ENCODE measurements around the gene CLRN2.
"Not testable (repeated sequence)": the region's sequence is repeated elsewhere in the genome, so short reads cannot be mapped to it uniquely, and the experiment has no call there.

Gene CLRN2

GRCh38 chr4:17557880-17558279 is 42.9 kb downstream of the CLRN2 start:
- Histone ChIP-seq H3K4me3 (ENCODE audit: insufficient read depth, low read depth, low read length, poor library complexity, severe bottlenecking) (no peak overlapping the region), H3K27ac (ENCODE audit: insufficient read depth, low read length, poor library complexity, severe bottlenecking) (no peak overlapping the region), H3K27me3 (replicated peaks; ENCODE audit: control insufficient read depth, insufficient read depth, low read length, poor library complexity, severe bottlenecking) (no peaks in the 10 kb centered on the region), H3K9me3 (ENCODE audit: control insufficient read depth, low read length) (no peaks in the 10 kb centered on the region), H3K4me1 (ENCODE audit: control insufficient read depth, insufficient read depth, low read length, poor library complexity, severe bottlenecking) (no peaks in the 10 kb centered on the region), H3K36me3 (ENCODE audit: control insufficient read depth, insufficient read depth, low read length) (no peaks in the 10 kb centered on the region)
- no peak for DNase-seq

GRCh38 chr4:17558941-17559708 is 44.2 kb downstream of the CLRN2 start:
- no peaks in the 10 kb centered on the region for H3K36me3 ChIP-seq (ENCODE audit: control insufficient read depth, insufficient read depth, low read length)
- no peak for DNase-seq

GRCh38 chr4:17559709-17560048 is 44.7 kb downstream of the CLRN2 start:
- Histone ChIP-seq H3K4me1 (ENCODE audit: control insufficient read depth, insufficient read depth, low read length, poor library complexity, severe bottlenecking) (no peaks in the 10 kb centered on the region), H3K27ac (ENCODE audit: insufficient read depth, low read length, poor library complexity, severe bottlenecking) (no peak overlapping the region), H3K4me3 (ENCODE audit: insufficient read depth, low read depth, low read length, poor library complexity, severe bottlenecking) (no peak overlapping the region), H3K9me3 (ENCODE audit: control insufficient read depth, low read length) (no peaks in the 10 kb centered on the region), H3K27me3 (replicated peaks; ENCODE audit: control insufficient read depth, insufficient read depth, low read length, poor library complexity, severe bottlenecking) (no peaks in the 10 kb centered on the region), H3K36me3 (ENCODE audit: control insufficient read depth, insufficient read depth, low read length) (no peaks in the 10 kb centered on the region)
- no peak for DNase-seq

More at GRCh38 chr4:17558941-17559708, 44.2 kb downstream of the CLRN2 start:
- Histone ChIP-seq H3K27me3 (replicated peaks; ENCODE audit: control insufficient read depth, insufficient read depth, low read length, poor library complexity, severe bottlenecking) (no peaks in the 10 kb centered on the region), H3K27ac (ENCODE audit: insufficient read depth, low read length, poor library complexity, severe bottlenecking) (no peak overlapping the region), H3K4me1 (ENCODE audit: control insufficient read depth, insufficient read depth, low read length, poor library complexity, severe bottlenecking) (no peaks in the 10 kb centered on the region), H3K9me3 (ENCODE audit: control insufficient read depth, low read length) (no peaks in the 10 kb centered on the region), H3K4me3 (ENCODE audit: insufficient read depth, low read depth, low read length, poor library complexity, severe bottlenecking) (no peak overlapping the region)

DNA sequence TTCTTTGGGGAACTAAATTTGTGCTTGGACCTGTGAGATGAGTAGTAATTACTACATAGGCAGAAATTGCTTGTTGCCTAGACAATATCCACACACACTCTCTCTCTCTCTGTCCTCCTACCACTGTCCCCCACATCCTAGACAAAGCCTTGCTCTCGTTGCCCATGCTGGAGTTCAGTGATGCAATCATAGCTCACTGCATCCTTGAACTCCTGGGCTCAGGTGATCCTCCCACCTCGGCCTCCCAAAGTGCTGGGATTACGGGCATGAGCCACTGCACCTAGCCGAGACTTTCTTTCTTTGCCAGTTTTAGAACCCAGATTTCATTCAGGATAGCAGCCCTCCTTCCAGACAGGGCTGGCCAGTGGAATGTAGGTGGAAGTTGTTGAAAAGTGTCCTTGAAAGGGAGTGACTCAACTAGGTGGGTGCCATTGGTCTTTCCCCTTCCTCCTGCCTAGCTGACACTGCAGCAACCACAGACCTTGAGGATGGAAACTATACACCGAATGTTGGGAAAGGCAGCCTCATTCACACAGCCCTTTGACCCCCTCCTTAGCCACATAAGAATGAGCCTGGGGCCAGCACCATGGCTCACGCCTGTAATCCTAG is 45.2 kb downstream of the CLRN2 start:
- Histone ChIP-seq H3K4me3 (ENCODE audit: insufficient read depth, low read depth, low read length, poor library complexity, severe bottlenecking) (no peak overlapping the region), H3K4me1 (ENCODE audit: control insufficient read depth, insufficient read depth, low read length, poor library complexity, severe bottlenecking) (no peaks in the 10 kb centered on the region), H3K36me3 (ENCODE audit: control insufficient read depth, insufficient read depth, low read length) (no peaks in the 10 kb centered on the region), H3K9me3 (ENCODE audit: control insufficient read depth, low read length) (no peaks in the 10 kb centered on the region), H3K27ac (ENCODE audit: insufficient read depth, low read length, poor library complexity, severe bottlenecking) (no peak overlapping the region), H3K27me3 (replicated peaks; ENCODE audit: control insufficient read depth, insufficient read depth, low read length, poor library complexity, severe bottlenecking) (no peaks in the 10 kb centered on the region)
- DNase-seq = no peak

- Histone ChIP-seq H3K27ac (ENCODE audit: insufficient read depth, low read length, poor library complexity, severe bottlenecking) (no peak overlapping the region), H3K27me3 (replicated peaks; ENCODE audit: control insufficient read depth, insufficient read depth, low read length, poor library complexity, severe bottlenecking) (no peaks in the 10 kb centered on the region), H3K9me3 (ENCODE audit: control insufficient read depth, low read length) (no peaks in the 10 kb centered on the region), H3K4me1 (ENCODE audit: control insufficient read depth, insufficient read depth, low read length, poor library complexity, severe bottlenecking) (no peaks in the 10 kb centered on the region), H3K4me3 (ENCODE audit: insufficient read depth, low read depth, low read length, poor library complexity, severe bottlenecking) (no peak overlapping the region), H3K36me3 (ENCODE audit: control insufficient read depth, insufficient read depth, low read length) (no peaks in the 10 kb centered on the region)
- no peak for DNase-seq
Observed at GRCh38 chr4:17561195-17561909, 46.4 kb downstream of the CLRN2 start.

DNA sequence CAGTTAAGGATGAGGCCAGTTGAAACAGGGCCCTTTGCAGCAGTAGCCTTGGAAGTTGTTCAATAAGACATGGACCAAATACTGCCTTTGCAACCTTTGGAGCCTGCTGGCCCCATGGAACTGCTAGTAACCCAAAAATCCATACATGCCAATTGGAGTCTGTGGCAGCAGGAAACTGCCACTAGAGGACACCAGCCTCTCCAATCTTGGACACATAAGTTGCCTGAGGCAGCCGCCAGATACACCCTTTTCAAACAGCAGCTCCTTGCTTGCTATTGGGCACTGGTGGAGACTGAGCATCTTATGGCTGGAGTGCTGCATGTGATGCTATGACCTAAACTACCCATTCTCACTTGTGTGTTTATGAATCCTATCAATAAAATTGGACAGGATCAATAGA is 47.2 kb downstream of the CLRN2 start:
- H3K4me3 ChIP-seq (ENCODE audit: insufficient read depth, low read depth, low read length, poor library complexity, severe bottlenecking) = no peak overlapping the region
- DNase-seq = no peak
- H3K36me3 ChIP-seq (ENCODE audit: control insufficient read depth, insufficient read depth, low read length) = no peaks in the 10 kb centered on the region
- no peaks in the 10 kb centered on the region for H3K9me3 ChIP-seq (ENCODE audit: control insufficient read depth, low read length)
- no peaks in the 10 kb centered on the region for H3K4me1 ChIP-seq (ENCODE audit: control insufficient read depth, insufficient read depth, low read length, poor library complexity, severe bottlenecking)
- no peak overlapping the region for H3K27ac ChIP-seq (ENCODE audit: insufficient read depth, low read length, poor library complexity, severe bottlenecking)
- H3K27me3 ChIP-seq (replicated peaks; ENCODE audit: control insufficient read depth, insufficient read depth, low read length, poor library complexity, severe bottlenecking) = no peaks in the 10 kb centered on the region

- no peaks in the 10 kb centered on the region for H3K36me3 ChIP-seq (ENCODE audit: control insufficient read depth, insufficient read depth, low read length)
- H3K9me3 ChIP-seq (ENCODE audit: control insufficient read depth, low read length) = no peaks in the 10 kb centered on the region
- no peaks in the 10 kb centered on the region for H3K27me3 ChIP-seq (replicated peaks; ENCODE audit: control insufficient read depth, insufficient read depth, low read length, poor library complexity, severe bottlenecking)
- H3K4me1 ChIP-seq (ENCODE audit: control insufficient read depth, insufficient read depth, low read length, poor library complexity, severe bottlenecking) = no peaks in the 10 kb centered on the region
- no peak overlapping the region for H3K4me3 ChIP-seq (ENCODE audit: insufficient read depth, low read depth, low read length, poor library complexity, severe bottlenecking)
- DNase-seq = no peak
- H3K27ac ChIP-seq (ENCODE audit: insufficient read depth, low read length, poor library complexity, severe bottlenecking) = no peak overlapping the region
Observed at GRCh38 chr4:17565846-17566245, 50.9 kb downstream of the CLRN2 start.

DNA sequence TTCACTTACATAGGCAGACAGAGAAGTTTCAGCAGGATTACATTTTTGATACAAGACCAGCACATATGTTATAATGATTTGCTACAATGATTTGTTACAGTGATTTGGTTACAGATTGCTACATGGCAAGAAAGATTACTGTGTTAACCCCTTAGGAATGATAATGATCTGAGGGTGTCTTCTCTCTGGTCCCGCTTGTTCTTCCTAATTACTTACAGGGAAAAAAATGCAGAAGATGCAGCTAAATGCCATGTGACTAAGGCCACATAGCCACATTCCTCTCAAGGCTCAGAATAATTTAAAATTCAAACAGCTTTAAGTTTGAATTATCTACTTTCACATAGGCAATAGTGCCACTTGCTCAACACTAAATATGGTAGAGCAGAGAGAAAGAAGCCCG is 52.3 kb downstream of the CLRN2 start:
- DNase-seq = no peak
- no peak overlapping the region for H3K27ac ChIP-seq (ENCODE audit: insufficient read depth, low read length, poor library complexity, severe bottlenecking)
- H3K9me3 ChIP-seq (ENCODE audit: control insufficient read depth, low read length) = no peaks in the 10 kb centered on the region
- H3K4me3 ChIP-seq (ENCODE audit: insufficient read depth, low read depth, low read length, poor library complexity, severe bottlenecking) = no peak overlapping the region
- H3K27me3 ChIP-seq (replicated peaks; ENCODE audit: control insufficient read depth, insufficient read depth, low read length, poor library complexity, severe bottlenecking) = no peaks in the 10 kb centered on the region
- no peaks in the 10 kb centered on the region for H3K36me3 ChIP-seq (ENCODE audit: control insufficient read depth, insufficient read depth, low read length)
- no peaks in the 10 kb centered on the region for H3K4me1 ChIP-seq (ENCODE audit: control insufficient read depth, insufficient read depth, low read length, poor library complexity, severe bottlenecking)

DNA sequence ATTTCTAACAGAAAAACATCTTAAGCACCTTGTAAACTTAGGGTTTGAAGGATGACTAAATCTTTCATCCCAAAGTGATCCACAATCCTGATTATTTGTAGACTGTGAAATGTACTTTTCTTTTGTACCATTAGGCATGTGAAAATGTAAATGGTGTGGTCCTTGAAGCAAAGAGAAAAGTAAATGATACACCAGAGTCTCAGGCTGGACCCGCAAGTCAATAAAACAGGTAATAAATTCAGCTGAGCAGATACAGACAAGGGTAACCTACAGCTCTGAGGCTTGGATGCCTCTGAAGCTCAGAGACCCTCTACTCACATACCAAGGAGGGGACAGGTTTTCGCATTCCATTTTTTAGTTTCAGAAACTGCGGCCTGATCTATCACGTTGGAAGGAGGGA is 59.2 kb downstream of the CLRN2 start:
- no peak overlapping the region for H3K27ac ChIP-seq (ENCODE audit: insufficient read depth, low read length, poor library complexity, severe bottlenecking)
- no peaks in the 10 kb centered on the region for H3K36me3 ChIP-seq (ENCODE audit: control insufficient read depth, insufficient read depth, low read length)
- H3K4me1 ChIP-seq (ENCODE audit: control insufficient read depth, insufficient read depth, low read length, poor library complexity, severe bottlenecking) = peaks cover 14% of the 10 kb centered on the region
- no peaks in the 10 kb centered on the region for H3K27me3 ChIP-seq (replicated peaks; ENCODE audit: control insufficient read depth, insufficient read depth, low read length, poor library complexity, severe bottlenecking)
- H3K4me3 ChIP-seq (ENCODE audit: insufficient read depth, low read depth, low read length, poor library complexity, severe bottlenecking) = no peak overlapping the region
- no peak for DNase-seq
- H3K9me3 ChIP-seq (ENCODE audit: control insufficient read depth, low read length) = no peaks in the 10 kb centered on the region

DNA sequence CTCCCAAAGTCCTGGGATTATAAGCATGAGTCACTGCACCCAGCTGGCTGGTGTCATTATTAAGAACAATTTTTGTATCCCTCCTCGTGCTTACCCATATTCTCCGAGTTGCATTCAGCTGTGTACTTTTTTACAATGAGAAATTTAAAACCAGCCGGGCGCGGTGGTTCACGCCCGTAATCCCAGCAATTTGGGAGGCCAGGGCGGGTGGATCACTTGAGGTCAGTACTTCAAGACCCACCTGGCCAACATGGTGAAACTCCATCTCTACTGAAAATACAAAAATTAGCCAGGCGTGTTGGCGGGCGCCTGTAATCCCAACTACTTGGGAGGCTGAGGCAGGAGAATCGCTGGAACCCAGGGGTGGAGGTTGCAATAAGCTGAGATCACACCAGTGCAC is 60.2 kb downstream of the CLRN2 start:
- not testable (repeated sequence) for H3K27ac ChIP-seq (ENCODE audit: insufficient read depth, low read length, poor library complexity, severe bottlenecking); H3K9me3 ChIP-seq (ENCODE audit: control insufficient read depth, low read length); H3K4me3 ChIP-seq (ENCODE audit: insufficient read depth, low read depth, low read length, poor library complexity, severe bottlenecking); DNase-seq; H3K36me3 ChIP-seq (ENCODE audit: control insufficient read depth, insufficient read depth, low read length); H3K27me3 ChIP-seq (replicated peaks; ENCODE audit: control insufficient read depth, insufficient read depth, low read length, poor library complexity, severe bottlenecking)
- H3K4me1 ChIP-seq (ENCODE audit: control insufficient read depth, insufficient read depth, low read length, poor library complexity, severe bottlenecking) = peaks cover 14% of the 10 kb centered on the region

Measured in effector memory CD4-positive, alpha-beta T cell (primary cell).